Ishikawa (cell line): ENCODE results near the gene ZFR.

Source experiments
- CEBPB ChIP-seq: IDR thresholded peaks from 2 replicates; pipeline ENCODE4 v1.6.1; 2012
- CREB1 ChIP-seq: IDR thresholded peaks from 2 replicates; pipeline ENCODE4 v1.6.1; 2012; ENCODE audit warnings: low read depth
- EGR1 ChIP-seq: IDR thresholded peaks from 2 replicates; pipeline ENCODE4 v1.6.1; 2012
- EP300 ChIP-seq: IDR thresholded peaks from 2 replicates; pipeline ENCODE4 v1.6.1; 2012; ENCODE audit warnings: borderline replicate concordance
- FOXM1 ChIP-seq: IDR thresholded peaks from 2 replicates; pipeline ENCODE4 v1.6.1; 2012; ENCODE audit warnings: low read depth, borderline replicate concordance
- MAX ChIP-seq: IDR thresholded peaks from 2 replicates; pipeline ENCODE4 v1.6.1; 2012
- NFIC ChIP-seq: IDR thresholded peaks from 2 replicates; pipeline ENCODE4 v1.6.1; 2012
- RAD21 ChIP-seq: IDR thresholded peaks from 2 replicates; pipeline ENCODE4 v1.6.1; 2012; ENCODE audit warnings: low read depth
- REST ChIP-seq: IDR thresholded peaks from 2 replicates; pipeline ENCODE4 v1.6.1; 2012; ENCODE audit warnings: low read depth, mild to moderate bottlenecking
- TAF1 ChIP-seq: IDR thresholded peaks from 2 replicates; pipeline ENCODE4 v1.6.1; 2012; ENCODE audit warnings: low read depth, mild to moderate bottlenecking
- TCF12 ChIP-seq: IDR thresholded peaks from 2 replicates; pipeline ENCODE4 v1.6.1; 2012; ENCODE audit warnings: low read depth
- TEAD4 ChIP-seq: IDR thresholded peaks from 2 replicates; pipeline ENCODE4 v1.6.1; 2012
- YY1 ChIP-seq: IDR thresholded peaks from 2 replicates; pipeline ENCODE4 v1.6.1; 2012; ENCODE audit warnings: low read depth
- ZBTB7A ChIP-seq: IDR thresholded peaks from 2 replicates; pipeline ENCODE4 v1.6.1; 2012; ENCODE audit warnings: low read depth
- TF ChIP-seq, protein P1 (sequence below): IDR thresholded peaks from 2 replicates; pipeline ENCODE4 v1.6.1; 2012

Gene ZFR

DNA sequence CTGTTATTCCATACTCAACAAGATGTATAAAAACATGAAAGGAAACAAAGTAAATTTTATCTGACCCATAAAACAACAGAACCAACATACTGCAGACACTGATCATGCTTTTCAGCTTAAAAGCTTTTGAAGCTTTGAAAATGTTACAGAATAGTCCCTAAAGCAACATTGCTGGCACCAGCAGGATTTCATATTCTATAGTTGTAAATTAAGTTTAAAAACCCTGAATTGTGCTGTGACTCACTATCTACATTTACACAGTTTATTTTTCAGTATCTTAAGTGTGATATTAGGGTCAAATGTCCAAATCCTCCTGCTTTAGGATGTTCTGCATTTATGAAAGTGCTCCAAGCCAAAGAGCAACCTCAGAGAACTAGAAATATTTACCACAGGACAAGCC is 59.9 kb downstream of the ZFR start:
- TF ChIP-seq, protein P1, sequence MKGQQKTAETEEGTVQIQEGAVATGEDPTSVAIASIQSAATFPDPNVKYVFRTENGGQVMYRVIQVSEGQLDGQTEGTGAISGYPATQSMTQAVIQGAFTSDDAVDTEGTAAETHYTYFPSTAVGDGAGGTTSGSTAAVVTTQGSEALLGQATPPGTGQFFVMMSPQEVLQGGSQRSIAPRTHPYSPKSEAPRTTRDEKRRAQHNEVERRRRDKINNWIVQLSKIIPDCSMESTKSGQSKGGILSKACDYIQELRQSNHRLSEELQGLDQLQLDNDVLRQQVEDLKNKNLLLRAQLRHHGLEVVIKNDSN = no peak
- TF ChIP-seq CEBPB (no peak), NFIC (no peak), EGR1 (no peak), REST (no peak), TEAD4 (no peak), TAF1 (no peak), MAX (no peak), EP300 (no peak), ZBTB7A (no peak), CREB1 (no peak), YY1 (no peak)

GRCh38 chr5:32383586-32383985 is 61.0 kb downstream of the ZFR start:
- TF ChIP-seq MAX = no peak
- no peak for TF ChIP-seq CEBPB
- TF ChIP-seq, protein P1 = no peak
- TF ChIP-seq ZBTB7A = no peak
- TF ChIP-seq EP300 = no peak

- no peak for TF ChIP-seq TEAD4
- no peak for TF ChIP-seq CEBPB
- TF ChIP-seq RAD21 = no peak
- no peak for TF ChIP-seq NFIC
- no peak for TF ChIP-seq MAX
- no peak for TF ChIP-seq EGR1
- TF ChIP-seq EP300 = no peak
- TF ChIP-seq YY1 = no peak
- TF ChIP-seq REST = no peak
- no peak for TF ChIP-seq CREB1
- no peak for TF ChIP-seq FOXM1
- TF ChIP-seq TCF12 = no peak
- TF ChIP-seq, protein P1 = no peak
Measured at GRCh38 chr5:32383065-32383464, 61.5 kb downstream of the ZFR start.

- TF ChIP-seq EGR1 = no peak
Measured at GRCh38 chr5:32379421-32379820, 65.1 kb downstream of the ZFR start.

DNA sequence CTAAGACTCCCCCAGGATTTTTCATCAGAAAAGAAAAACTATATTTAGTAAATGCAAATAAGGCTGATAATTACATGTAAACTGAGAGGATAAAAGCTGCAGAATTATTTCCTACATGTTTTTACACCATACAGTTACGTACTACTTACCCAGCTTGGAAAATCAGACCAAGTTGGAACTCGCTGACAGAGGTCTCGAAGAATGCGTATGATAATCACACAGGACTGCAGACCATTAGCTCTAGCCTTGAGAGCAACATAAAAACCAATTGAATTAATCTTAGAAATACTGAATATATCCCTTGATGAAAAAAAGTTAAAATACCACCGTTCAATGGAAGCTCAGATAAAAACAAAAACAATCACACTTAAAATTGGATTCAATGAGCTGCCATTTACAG is 65.6 kb downstream of the ZFR start:
- no peak for TF ChIP-seq CREB1
- TF ChIP-seq REST = no peak
- no peak for TF ChIP-seq EP300
- no peak for TF ChIP-seq FOXM1
- TF ChIP-seq MAX = no peak
- no peak for TF ChIP-seq TEAD4
- TF ChIP-seq, protein P1 = no peak
- no peak for TF ChIP-seq YY1
- no peak for TF ChIP-seq RAD21
- no peak for TF ChIP-seq TAF1
- TF ChIP-seq EGR1 = no peak
- TF ChIP-seq CEBPB = no peak
